ENCODE measurements around the gene SLC28A3.

- no peak for TF ChIP-seq POLR2AphosphoS5 (IDR thresholded peaks at IDR 0.05)
- no peak for TF ChIP-seq CTCF (IDR thresholded peaks at IDR 0.05)
- no peak for TF ChIP-seq POLR2A (IDR thresholded peaks at IDR 0.05)
- no peak for TF ChIP-seq EP300 (IDR thresholded peaks at IDR 0.05)
Observed at GRCh38 chr9:84366683-84367082, 26.1 kb upstream of the SLC28A3 start.
